H9 (cell line): ENCODE results near the gene NRROS. TPM values are rescaled to one million over a fixed set of nuclear protein-coding genes. Genes with fewer than 3 reads are reported as not detected.

ENCODE experiments used
- DNase-seq: peaks from one replicate; pipeline ENCODE4 v3.0.0-alpha.2; 2017
- H2AFZ ChIP-seq: one replicate; pipeline ENCODE4 v1.6.1; 2013; ENCODE audit warnings: mild to moderate bottlenecking, low read length, control low read depth, moderate library complexity
- H2AK5ac ChIP-seq: 2 replicates; pipeline ENCODE4 v1.6.1; 2013; ENCODE audit warnings: low read length, control low read depth, mixed read lengths; ENCODE audit not compliant: insufficient read length
- H2BK120ac ChIP-seq: one replicate; pipeline ENCODE4 v1.6.1; 2013; ENCODE audit warnings: low read depth, mild to moderate bottlenecking, low read length, control low read depth, inconsistent platforms; ENCODE audit not compliant: poor library complexity, severe bottlenecking
- H2BK12ac ChIP-seq: 2 replicates; pipeline ENCODE4 v1.6.1; 2013; ENCODE audit warnings: low read length, control low read depth, mixed read lengths, low read depth; ENCODE audit not compliant: insufficient read length
- H2BK15ac ChIP-seq: 2 replicates; pipeline ENCODE4 v1.6.1; 2013; ENCODE audit warnings: low read depth, low read length, control low read depth
- H2BK20ac ChIP-seq: one replicate; pipeline ENCODE4 v1.6.1; 2013; ENCODE audit warnings: low read depth, mild to moderate bottlenecking, low read length, control low read depth, inconsistent platforms; ENCODE audit not compliant: poor library complexity, severe bottlenecking
- H2BK5ac ChIP-seq: 2 replicates; pipeline ENCODE4 v1.6.1; 2013; ENCODE audit warnings: low read length, control low read depth, mixed read lengths; ENCODE audit not compliant: insufficient read length
- H3K14ac ChIP-seq: 2 replicates; pipeline ENCODE4 v1.6.1; 2013; ENCODE audit warnings: low read length, control low read depth; ENCODE audit not compliant: insufficient read depth
- H3K18ac ChIP-seq: 2 replicates; pipeline ENCODE4 v1.6.1; 2013; ENCODE audit warnings: low read depth, mild to moderate bottlenecking, mixed read lengths, low read length, control low read depth; ENCODE audit not compliant: insufficient read length
- H3K23ac ChIP-seq: 2 replicates; pipeline ENCODE4 v1.6.1; 2013; ENCODE audit warnings: low read length, control low read depth, mixed read lengths, low read depth; ENCODE audit not compliant: insufficient read length
- H3K23me2 ChIP-seq: 2 replicates; pipeline ENCODE4 v1.6.1; 2013; ENCODE audit warnings: low read depth, mild to moderate bottlenecking, mixed read lengths, low read length, control low read depth; ENCODE audit not compliant: insufficient read length, poor library complexity, severe bottlenecking
- H3K27ac ChIP-seq: 2 replicates; pipeline ENCODE4 v1.5.1; 2013; ENCODE audit warnings: low read length, control low read depth, mixed read lengths, low read depth; ENCODE audit not compliant: insufficient read length
- H3K27me3 ChIP-seq: 2 replicates; pipeline ENCODE4 v1.6.1; 2013; ENCODE audit warnings: low read length, control low read depth, inconsistent platforms; ENCODE audit not compliant: insufficient read depth
- H3K4ac ChIP-seq: 2 replicates; pipeline ENCODE4 v1.6.1; 2013; ENCODE audit warnings: low read depth, mild to moderate bottlenecking, control low read depth, inconsistent platforms, low read length, moderate library complexity
- H3K4me1 ChIP-seq: 2 replicates; pipeline ENCODE4 v1.6.1; 2013; ENCODE audit warnings: low read length, control low read depth, inconsistent platforms; ENCODE audit not compliant: insufficient read depth
- H3K4me2 ChIP-seq: 2 replicates; pipeline ENCODE4 v1.6.1; 2013; ENCODE audit warnings: low read length, control low read depth, mixed read lengths; ENCODE audit not compliant: insufficient read length, insufficient read depth
- H3K56ac ChIP-seq: 2 replicates; pipeline ENCODE4 v1.6.1; 2013; ENCODE audit warnings: low read depth, mild to moderate bottlenecking, mixed read lengths, low read length, control low read depth; ENCODE audit not compliant: insufficient read length
- H3K79me1 ChIP-seq: 2 replicates; pipeline ENCODE4 v1.6.1; 2013; ENCODE audit warnings: low read depth, mild to moderate bottlenecking, moderate library complexity, low read length, control low read depth, inconsistent platforms; ENCODE audit not compliant: insufficient read depth, poor library complexity, severe bottlenecking
- H3K79me2 ChIP-seq: 2 replicates; pipeline ENCODE4 v1.6.1; 2013; ENCODE audit warnings: low read length, control low read depth, inconsistent platforms; ENCODE audit not compliant: insufficient read depth
- H3K9ac ChIP-seq: 2 replicates; pipeline ENCODE4 v1.6.1; 2013; ENCODE audit warnings: low read length, control low read depth, mixed read lengths; ENCODE audit not compliant: insufficient read length; ENCODE audit errors: extremely low read depth
- H3K9me3 ChIP-seq: one replicate; pipeline ENCODE4 v1.6.1; 2013; ENCODE audit warnings: low read depth, low read length, inconsistent platforms; ENCODE audit not compliant: control insufficient read depth
- H3T11ph ChIP-seq: one replicate; pipeline ENCODE4 v1.6.1; 2013; ENCODE audit warnings: mild to moderate bottlenecking, low read length, control low read depth, inconsistent platforms
- H4K20me1 ChIP-seq: one replicate; pipeline ENCODE4 v1.6.1; 2013; ENCODE audit not compliant: control insufficient read depth, insufficient read length, insufficient read depth
- H4K5ac ChIP-seq: 2 replicates; pipeline ENCODE4 v1.6.1; 2013; ENCODE audit warnings: low read depth, mild to moderate bottlenecking, mixed read lengths, low read length, control low read depth; ENCODE audit not compliant: insufficient read length
- H4K8ac ChIP-seq: replicated peaks from 2 replicates; pipeline ENCODE4 v1.6.1; 2013; ENCODE audit warnings: low read length, control low read depth, mixed read lengths, low read depth; ENCODE audit not compliant: insufficient read length
- H4K91ac ChIP-seq: 2 replicates; pipeline ENCODE4 v1.6.1; 2013; ENCODE audit warnings: low read depth, mild to moderate bottlenecking, moderate library complexity, mixed read lengths, low read length, control low read depth; ENCODE audit not compliant: insufficient read length
- H3K27ac Mint-ChIP-seq, 3 experiments: 2 replicates in 2 of 3; 3 replicates in 1 of 3; pipeline ENCODE4 v1.8.0; 2020 to 2021; ENCODE audit warnings: mixed read lengths in 3 of 3, mild to moderate bottlenecking in 1 of 3, moderate library complexity in 1 of 3
- H3K27me3 Mint-ChIP-seq: 2 replicates; pipeline ENCODE4 v1.8.0; 2021; ENCODE audit warnings: low read depth, mild to moderate bottlenecking, moderate library complexity, mixed read lengths
- H3K36me3 Mint-ChIP-seq, 3 experiments: 2 replicates in 2 of 3; 3 replicates in 1 of 3; pipeline ENCODE4 v1.8.0; 2020 to 2021; ENCODE audit warnings: low read depth in 3 of 3, mixed read lengths in 3 of 3; ENCODE audit not compliant: insufficient read depth in 1 of 3
- H3K4me1 Mint-ChIP-seq, 2 experiments: 2 replicates each; pipeline ENCODE4 v1.8.0; 2020; ENCODE audit warnings: mixed read lengths in 2 of 2
- H3K4me3 Mint-ChIP-seq, 2 experiments: 2 replicates in 1 of 2; 3 replicates in 1 of 2; pipeline ENCODE4 v1.8.0; 2020 to 2021; ENCODE audit warnings: mild to moderate bottlenecking in 2 of 2, mixed read lengths in 2 of 2, moderate library complexity in 1 of 2
- H3K9me3 Mint-ChIP-seq, 2 experiments: 2 replicates in 1 of 2; 3 replicates in 1 of 2; pipeline ENCODE4 v1.8.0; 2020; ENCODE audit warnings: mild to moderate bottlenecking in 2 of 2, mixed read lengths in 2 of 2, moderate library complexity in 1 of 2
- WGBS: extraction: QIAGEN DNeasy Blood & Tissue Kit; methylation state at CpG from one replicate; pipeline ENCODE4 v1.1.7; 2013; ENCODE audit warnings: missing lambda C conversion rate, low lambda C conversion rate, mixed read lengths; ENCODE audit not compliant: insufficient read length; ENCODE audit errors: extremely low coverage; 5-methylcytosine and 5-hydroxymethylcytosine counted together
- total RNA-seq: library from RNA; stranded (reverse); gene quantifications from 2 replicates; pipeline ENCODE4 v1.2.1, GENCODE V29; 2021
- TF ChIP-seq, protein P1 (sequence below): fragments of 200-600 bp; sonication (generic); conservative IDR thresholded peaks from 3 replicates; pipeline ENCODE4 v1.8.0; 2021; ENCODE audit warnings: antibody characterized with exemption, mild to moderate bottlenecking

NRROS gene
- total RNA-seq, 1 experiment from 2014 or later: 4.0 TPM

DNA sequence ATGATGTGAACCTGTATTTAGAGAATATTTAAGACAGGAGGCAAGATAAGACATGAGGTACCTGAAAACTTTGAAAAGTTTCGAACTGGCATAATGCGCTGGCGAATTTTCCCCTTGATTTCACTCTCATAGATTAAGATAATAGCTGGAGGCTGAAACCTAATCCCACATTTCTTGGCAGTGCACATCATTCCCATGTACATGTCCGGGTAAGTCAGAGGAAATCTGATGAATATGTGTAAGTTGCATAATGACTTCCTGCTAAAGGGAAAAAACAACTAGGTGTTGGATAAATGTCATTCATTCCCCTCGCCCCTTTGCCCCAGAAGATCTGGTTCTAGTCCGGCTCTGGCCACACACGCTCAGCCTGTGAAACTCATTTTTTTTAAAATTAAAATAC, 69.0 kb downstream of the NRROS start:
- H2BK20ac ChIP-seq: no peak overlapping the region
- TF ChIP-seq, protein P1, sequence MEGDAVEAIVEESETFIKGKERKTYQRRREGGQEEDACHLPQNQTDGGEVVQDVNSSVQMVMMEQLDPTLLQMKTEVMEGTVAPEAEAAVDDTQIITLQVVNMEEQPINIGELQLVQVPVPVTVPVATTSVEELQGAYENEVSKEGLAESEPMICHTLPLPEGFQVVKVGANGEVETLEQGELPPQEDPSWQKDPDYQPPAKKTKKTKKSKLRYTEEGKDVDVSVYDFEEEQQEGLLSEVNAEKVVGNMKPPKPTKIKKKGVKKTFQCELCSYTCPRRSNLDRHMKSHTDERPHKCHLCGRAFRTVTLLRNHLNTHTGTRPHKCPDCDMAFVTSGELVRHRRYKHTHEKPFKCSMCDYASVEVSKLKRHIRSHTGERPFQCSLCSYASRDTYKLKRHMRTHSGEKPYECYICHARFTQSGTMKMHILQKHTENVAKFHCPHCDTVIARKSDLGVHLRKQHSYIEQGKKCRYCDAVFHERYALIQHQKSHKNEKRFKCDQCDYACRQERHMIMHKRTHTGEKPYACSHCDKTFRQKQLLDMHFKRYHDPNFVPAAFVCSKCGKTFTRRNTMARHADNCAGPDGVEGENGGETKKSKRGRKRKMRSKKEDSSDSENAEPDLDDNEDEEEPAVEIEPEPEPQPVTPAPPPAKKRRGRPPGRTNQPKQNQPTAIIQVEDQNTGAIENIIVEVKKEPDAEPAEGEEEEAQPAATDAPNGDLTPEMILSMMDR: no peak
- H3K4me1 Mint-ChIP-seq: peaks cover 8 to 9% of the 10 kb centered on the region in 2 experiments
- H2AFZ ChIP-seq: no peak overlapping the region
- no peak overlapping the region for H4K91ac ChIP-seq
- no peak overlapping the region for H3K23ac ChIP-seq
- H3K27me3 ChIP-seq: no peaks in the 10 kb centered on the region
- no peaks in the 10 kb centered on the region for H3K23me2 ChIP-seq
- H2BK12ac ChIP-seq: no peak overlapping the region
- H4K20me1 ChIP-seq: no peaks in the 10 kb centered on the region
- WGBS: no CpG with 5 or more reads among the region's 7 CpGs
- no peaks in the 10 kb centered on the region for H3K9me3 ChIP-seq
- H3K18ac ChIP-seq: no peak overlapping the region
- no peak overlapping the region for H3K4me3 Mint-ChIP-seq
- H3K4me1 ChIP-seq: no peaks in the 10 kb centered on the region
- H3K27ac Mint-ChIP-seq: no peak overlapping the region
- DNase-seq: no peak
- no peak overlapping the region for H3K27ac ChIP-seq
- H3K4ac ChIP-seq: no peak overlapping the region
- peaks cover 9% of the 10 kb centered on the region for H3K27me3 Mint-ChIP-seq
- no peak overlapping the region for H3K9ac ChIP-seq
- H3K56ac ChIP-seq: no peak overlapping the region
- no peaks in the 10 kb centered on the region for H3K79me2 ChIP-seq
- no peaks in the 10 kb centered on the region for H3K79me1 ChIP-seq
- H2BK15ac ChIP-seq: no peak overlapping the region
- H2BK120ac ChIP-seq: no peak overlapping the region
- H2AK5ac ChIP-seq: no peak overlapping the region
- no peak overlapping the region for H2BK5ac ChIP-seq
- H3K14ac ChIP-seq: no peak overlapping the region
- H3K36me3 Mint-ChIP-seq: no peaks in the 10 kb centered on the region
- no peaks in the 10 kb centered on the region for H3K9me3 Mint-ChIP-seq
- no peak overlapping the region for H4K5ac ChIP-seq
- H3K4me2 ChIP-seq: no peak overlapping the region
- H3T11ph ChIP-seq: no peak overlapping the region
- no peak overlapping the region for H4K8ac ChIP-seq

Other genes starting within 250 kb of the NRROS start
- gene UBXN7, start 207.3 kb upstream of the NRROS start, total RNA-seq: 108 and 110 TPM in 2 replicates
- 64.6 and 65.5 TPM in 2 replicates for gene RNF168, start 135.9 kb upstream of the NRROS start, total RNA-seq
- gene SMCO1, start 124.3 kb upstream of the NRROS start, total RNA-seq: not detected in 2 replicates
- 21.2 and 22.3 TPM in 2 replicates for gene WDR53, start 71.1 kb upstream of the NRROS start, total RNA-seq
- gene FBXO45, start 71.0 kb upstream of the NRROS start, total RNA-seq: 18.6 and 19.8 TPM in 2 replicates
- 1.2 and 1.3 TPM in 2 replicates for gene CEP19, start 72.6 kb downstream of the NRROS start, total RNA-seq
- 18.1 and 20.0 TPM in 2 replicates for gene PIGX, start 72.7 kb downstream of the NRROS start, total RNA-seq
- gene PAK2, start 100.2 kb downstream of the NRROS start, total RNA-seq: 60.8 and 65.7 TPM in 2 replicates
- 28.3 and 30.4 TPM in 2 replicates for gene SENP5, start 228.2 kb downstream of the NRROS start, total RNA-seq